Measurements from ENCODE around the gene ATP8A2. TPM values are rescaled to one million over a fixed set of nuclear protein-coding genes. Genes with fewer than 3 reads are reported as not detected.

The ATP8A2 gene
- polyA plus RNA-seq, 3 donors = not detected

- H3K9ac ChIP-seq (ENCODE audit: insufficient read depth, low read length, poor library complexity, severe bottlenecking) = no peak overlapping the region
Measured at GRCh38 chr13:25967144-25967543, 595.4 kb downstream of the ATP8A2 start.

GRCh38 chr13:25971047-25971446 is 599.3 kb downstream of the ATP8A2 start:
- Histone ChIP-seq H3K4me1 (ENCODE audit: control insufficient read depth in 1 of 2, insufficient read depth in 2 of 2, low read length in 2 of 2) (no peaks in the 10 kb centered on the region), H3K79me2 (ENCODE audit: insufficient read depth, low read length) (no peaks in the 10 kb centered on the region), H3K27ac (ENCODE audit: low read depth in 1 of 2, low read length in 2 of 2) (no peak overlapping the region), H3K9me3 (replicated peaks in 1 of 2; ENCODE audit: control insufficient read depth in 1 of 2, insufficient read depth in 1 of 2, low read length in 2 of 2) (no peaks in the 10 kb centered on the region), H3K4me2 (replicated peaks; ENCODE audit: extremely low read depth, low read length, poor library complexity, severe bottlenecking) (no peak overlapping the region), H4K20me1 (ENCODE audit: insufficient read depth, low read length) (no peaks in the 10 kb centered on the region), H2AFZ (ENCODE audit: insufficient read depth, low read depth, low read length, poor library complexity, severe bottlenecking) (no peak overlapping the region), H3K4me3 (replicated peaks in 1 of 3; ENCODE audit: low read depth in 2 of 3, low read length in 3 of 3) (no peak overlapping the region), H3K27me3 (ENCODE audit: control insufficient read depth in 2 of 2, insufficient read depth in 2 of 2, low read length in 2 of 2) (no peaks in the 10 kb centered on the region), H3K9ac (ENCODE audit: insufficient read depth, low read length, poor library complexity, severe bottlenecking) (no peak overlapping the region), H3K36me3 (replicated peaks in 1 of 2; ENCODE audit: control insufficient read depth in 1 of 2, insufficient read depth in 2 of 2, low read length in 2 of 2) (no peaks in the 10 kb centered on the region)
- Mint-ChIP-seq H3K9me3 (peaks cover 0 to 5% (median 0%) of the 10 kb centered on the region in 7 donors), H3K27me3 (ENCODE audit: low read depth in 3 of 3) (peaks cover 5 to 9% (median 7%) of the 10 kb centered on the region in 3 donors), H3K4me1 (no peaks in the 10 kb centered on the region), H3K36me3 (no peaks in the 10 kb centered on the region), H3K4me3 (no peak overlapping the region), H3K27ac (no peak overlapping the region)
- WGBS (ENCODE audit: insufficient coverage) = 89% methylated on average over 2 of the region's 3 CpGs
- intact Hi-C loops (cut with micrococcal nuclease) = no loop called here
- TF ChIP-seq CTCF (IDR thresholded peaks at IDR 0.05) = no peak
- no peak for DNase-seq

More at GRCh38 chr13:25967144-25967543, 595.4 kb downstream of the ATP8A2 start:
- H3K9me3 Mint-ChIP-seq = peaks cover 0 to 2% (median 0%) of the 10 kb centered on the region in 7 donors
- H3K36me3 ChIP-seq (replicated peaks in 1 of 2; ENCODE audit: control insufficient read depth in 1 of 2, insufficient read depth in 2 of 2, low read length in 2 of 2) = no peaks in the 10 kb centered on the region
- H3K4me2 ChIP-seq (replicated peaks; ENCODE audit: extremely low read depth, low read length, poor library complexity, severe bottlenecking) = no peak overlapping the region
- H3K27me3 ChIP-seq (ENCODE audit: control insufficient read depth in 2 of 2, insufficient read depth in 2 of 2, low read length in 2 of 2) = no peaks in the 10 kb centered on the region
- H3K4me1 ChIP-seq (ENCODE audit: control insufficient read depth in 1 of 2, insufficient read depth in 2 of 2, low read length in 2 of 2) = no peaks in the 10 kb centered on the region
- no peak overlapping the region for H3K4me3 ChIP-seq (replicated peaks in 1 of 3; ENCODE audit: low read depth in 2 of 3, low read length in 3 of 3)
- intact Hi-C loops (cut with micrococcal nuclease) = no loop called here
- DNase-seq = no peak
- H3K27ac ChIP-seq (ENCODE audit: low read depth in 1 of 2, low read length in 2 of 2) = no peak overlapping the region
- no peak overlapping the region for H2AFZ ChIP-seq (ENCODE audit: insufficient read depth, low read depth, low read length, poor library complexity, severe bottlenecking)
- WGBS (ENCODE audit: insufficient coverage) = no CpG with 5 or more reads among the region's 4 CpGs
- no peaks in the 10 kb centered on the region for H3K4me1 Mint-ChIP-seq
- H3K4me3 Mint-ChIP-seq = no peak overlapping the region
- no peaks in the 10 kb centered on the region for H3K36me3 Mint-ChIP-seq
- no peaks in the 10 kb centered on the region for H3K9me3 ChIP-seq (replicated peaks in 1 of 2; ENCODE audit: control insufficient read depth in 1 of 2, insufficient read depth in 1 of 2, low read length in 2 of 2)
- H3K27ac Mint-ChIP-seq = no peak overlapping the region
- peaks cover 0 to 3% (median 3%) of the 10 kb centered on the region in 3 donors for H3K27me3 Mint-ChIP-seq (ENCODE audit: low read depth in 3 of 3)
- H4K20me1 ChIP-seq (ENCODE audit: insufficient read depth, low read length) = no peaks in the 10 kb centered on the region
- no peaks in the 10 kb centered on the region for H3K79me2 ChIP-seq (ENCODE audit: insufficient read depth, low read length)
- TF ChIP-seq CTCF (IDR thresholded peaks at IDR 0.05) = no peak

Measured in CD14-positive monocyte (primary cell).